HG03565 (cell line): ENCODE results near the gene TSPO.

ENCODE experiments used
- ATAC-seq: cut with Tn5 transposase; IDR thresholded peaks from one replicate; pipeline ENCODE4 v1.9.1; 2021; ENCODE audit warnings: mild to moderate bottlenecking, moderate library complexity; ENCODE audit not compliant: unreplicated experiment

Gene TSPO

DNA sequence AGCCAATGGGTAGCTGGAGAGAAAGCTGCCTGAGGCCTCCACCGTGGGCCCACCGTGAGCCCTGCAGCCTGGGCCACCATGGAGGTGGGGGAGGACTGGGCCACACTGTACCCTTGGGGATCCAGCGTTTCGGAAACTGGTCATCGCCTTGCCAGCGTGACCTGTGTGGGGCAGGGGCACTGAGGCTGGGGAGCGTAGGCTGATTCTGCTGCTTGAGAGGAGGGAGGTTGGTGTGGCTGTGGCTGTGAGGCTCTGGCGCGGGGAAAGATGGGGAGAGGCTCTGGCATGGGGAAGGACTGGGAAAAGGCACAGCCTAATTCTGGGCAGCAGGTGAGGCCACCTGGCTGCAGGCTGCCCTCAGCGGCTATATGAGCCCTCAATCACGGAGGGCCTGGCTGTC, 48.2 kb downstream of the TSPO start:
- no peak for ATAC-seq

DNA sequence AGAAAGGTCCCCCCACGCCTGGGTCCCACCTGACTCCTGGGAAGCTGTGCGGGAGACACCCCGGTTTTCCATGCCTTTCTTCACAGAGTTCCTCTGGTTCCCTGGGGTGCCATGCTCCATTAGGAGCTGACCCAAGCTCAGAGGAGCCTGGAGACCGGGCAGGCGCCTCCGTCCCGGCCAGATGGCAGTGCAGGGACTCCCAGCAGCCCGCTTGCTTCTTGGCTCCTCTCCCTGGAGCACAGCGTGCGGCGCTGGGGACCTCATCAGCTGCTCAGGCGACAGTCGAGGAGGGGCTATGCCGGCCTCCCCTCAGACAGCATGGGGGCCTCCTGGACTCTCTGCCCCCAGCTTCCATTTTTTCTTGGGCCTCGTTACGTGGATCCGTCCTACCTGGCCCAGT, 48.7 kb downstream of the TSPO start:
- ATAC-seq, result no peak

DNA sequence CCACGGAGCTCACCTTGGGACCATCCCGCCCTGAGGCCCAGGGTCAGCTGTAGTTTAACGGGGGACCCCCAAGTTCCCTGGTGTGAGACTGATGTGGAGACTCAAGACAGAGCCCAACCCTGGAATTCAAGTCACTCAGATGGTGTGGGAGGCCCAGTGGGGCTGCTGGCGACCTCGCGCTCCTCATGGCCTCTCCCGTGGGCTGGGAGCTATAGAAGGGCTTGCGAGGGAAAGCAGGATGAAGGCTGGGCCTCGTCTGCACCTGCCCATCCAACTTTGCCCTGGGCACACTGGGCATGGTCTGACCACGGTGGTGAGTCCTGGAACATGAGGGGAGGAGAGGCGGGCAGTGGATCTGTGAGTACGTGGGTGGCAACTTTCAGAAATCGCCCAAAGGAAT, 49.2 kb downstream of the TSPO start:
- no peak for ATAC-seq

DNA sequence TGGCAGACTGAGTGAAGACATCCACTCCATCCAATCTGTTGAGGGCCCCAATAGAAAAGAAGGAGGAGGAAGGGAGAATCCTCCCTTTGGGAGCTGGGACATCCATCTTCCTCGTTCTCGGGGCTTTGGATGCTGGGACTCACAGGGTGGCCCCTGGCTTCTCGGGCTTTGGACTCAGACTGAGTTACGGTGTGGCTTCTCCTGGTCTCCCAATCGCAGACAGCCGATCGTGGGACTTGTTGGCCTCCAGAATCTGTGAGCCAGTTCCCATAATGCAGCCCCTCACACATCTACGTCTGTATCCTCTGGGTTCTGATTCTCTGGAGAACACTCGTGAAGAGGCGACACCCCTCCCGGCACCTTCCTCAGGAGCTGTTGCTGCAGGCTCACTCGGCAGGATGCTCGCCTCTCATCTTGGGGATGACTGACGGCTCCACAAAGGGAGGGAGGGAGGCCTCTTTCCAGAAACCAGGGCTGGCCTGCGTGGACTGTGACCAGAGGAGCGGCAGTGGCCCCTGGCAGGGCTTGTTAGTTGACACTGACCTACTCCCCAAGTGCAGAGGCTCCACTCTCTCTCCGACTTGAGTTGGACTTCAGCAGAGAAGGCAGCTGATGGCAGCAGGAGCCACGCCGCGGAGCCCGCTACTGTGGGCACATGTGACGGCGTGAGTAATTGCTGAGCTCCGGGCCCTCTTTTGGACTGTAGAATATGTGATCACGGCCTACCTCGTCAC, 50.3 kb downstream of the TSPO start:
- no peak for ATAC-seq

DNA sequence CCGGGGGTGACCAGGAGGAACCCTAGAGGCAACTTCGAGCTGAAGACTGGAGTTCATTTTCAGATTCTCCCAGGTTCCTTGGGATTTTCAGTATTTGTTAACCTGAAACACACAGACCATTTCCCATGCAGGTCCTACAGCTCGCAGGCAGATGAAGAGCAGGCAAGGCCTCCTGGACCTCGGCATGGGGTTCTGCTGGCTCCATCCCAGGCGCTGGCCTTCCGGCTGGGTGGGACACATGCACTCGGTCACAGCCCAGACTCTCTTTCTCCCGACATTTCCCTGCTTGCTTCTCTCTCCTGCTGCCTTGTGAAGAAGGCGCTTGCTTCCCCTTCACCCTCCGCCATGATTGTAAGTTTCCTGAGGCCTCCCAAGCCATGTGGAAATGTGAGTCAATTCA, 51.0 kb downstream of the TSPO start:
- ATAC-seq, result no peak

DNA sequence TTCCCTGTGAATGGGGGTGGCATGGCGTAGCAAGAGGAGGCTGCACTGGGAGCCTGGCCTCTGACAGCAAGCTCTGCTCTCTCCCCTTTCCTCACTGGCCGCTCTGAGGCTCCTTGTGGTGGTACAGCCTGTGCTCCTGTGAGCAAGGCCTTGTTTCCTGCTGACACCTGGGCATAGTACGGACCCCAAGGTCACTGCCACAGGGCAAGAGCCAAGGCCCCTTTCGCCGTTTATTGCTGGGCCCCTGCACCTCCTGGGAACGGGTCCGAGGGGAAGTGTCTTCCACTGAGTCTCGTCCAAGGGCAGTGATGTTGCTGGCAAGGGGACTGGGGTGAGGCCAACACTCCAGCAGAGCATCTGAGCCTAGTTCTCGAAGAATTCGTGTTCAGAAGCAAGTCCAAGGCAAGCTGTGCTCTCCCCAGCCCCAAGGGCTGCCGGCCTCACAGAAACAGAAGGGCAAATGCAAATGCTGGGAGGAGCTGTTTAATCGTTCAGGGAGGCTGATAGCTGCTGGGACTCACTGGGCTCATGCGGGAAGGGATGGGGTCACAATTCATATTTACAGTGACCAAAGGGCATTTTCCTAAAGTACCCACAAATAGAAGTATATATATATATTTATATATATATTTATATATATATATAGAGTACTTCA, 51.5 kb downstream of the TSPO start:
- no peak for ATAC-seq

DNA sequence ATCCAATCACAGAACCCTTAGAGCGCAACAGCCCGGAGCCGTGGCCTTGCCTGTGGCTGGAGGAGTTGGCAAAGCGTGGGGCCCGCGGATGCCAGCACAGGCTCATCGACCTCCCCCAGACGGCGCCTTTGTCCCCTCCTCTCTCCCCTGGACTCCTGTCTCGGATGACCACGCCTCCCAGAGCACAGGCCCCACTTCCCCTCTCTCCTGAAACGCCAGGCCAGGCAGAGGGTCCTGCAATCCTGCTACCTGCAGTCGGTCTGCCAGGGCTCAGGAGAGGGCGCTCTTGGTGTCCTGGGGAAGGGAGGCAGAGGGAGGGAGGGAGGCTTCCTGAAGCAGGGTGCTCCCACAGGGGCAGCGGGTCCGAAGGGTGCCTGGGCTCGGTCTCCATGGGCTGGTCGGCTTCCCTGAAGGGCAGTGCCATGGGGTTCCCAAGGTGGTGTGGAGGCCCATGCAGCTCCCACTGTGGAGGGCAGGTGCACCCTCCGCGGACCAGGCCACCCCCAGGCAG, 52.2 kb downstream of the TSPO start:
- no peak for ATAC-seq

DNA sequence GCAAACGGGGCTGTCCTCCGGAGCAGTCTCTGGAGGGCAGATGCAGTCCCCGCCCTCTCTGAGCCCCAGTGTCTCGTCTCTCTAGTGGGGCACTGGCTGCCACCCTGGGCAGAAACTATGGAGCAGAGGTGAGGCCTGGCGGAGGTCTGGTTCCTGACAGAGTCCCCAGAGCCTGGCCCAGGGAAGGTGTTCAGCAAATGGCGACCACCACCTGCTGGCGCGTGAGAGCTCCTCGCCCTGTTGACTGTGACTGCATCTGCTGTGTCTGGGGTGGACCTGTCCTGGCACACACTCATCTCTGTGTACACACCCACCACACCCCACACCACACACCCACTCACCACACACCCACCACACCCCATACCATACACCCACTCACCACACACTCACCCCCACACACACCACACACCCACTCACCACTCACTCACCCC, 53.9 kb downstream of the TSPO start:
- no peak for ATAC-seq

DNA sequence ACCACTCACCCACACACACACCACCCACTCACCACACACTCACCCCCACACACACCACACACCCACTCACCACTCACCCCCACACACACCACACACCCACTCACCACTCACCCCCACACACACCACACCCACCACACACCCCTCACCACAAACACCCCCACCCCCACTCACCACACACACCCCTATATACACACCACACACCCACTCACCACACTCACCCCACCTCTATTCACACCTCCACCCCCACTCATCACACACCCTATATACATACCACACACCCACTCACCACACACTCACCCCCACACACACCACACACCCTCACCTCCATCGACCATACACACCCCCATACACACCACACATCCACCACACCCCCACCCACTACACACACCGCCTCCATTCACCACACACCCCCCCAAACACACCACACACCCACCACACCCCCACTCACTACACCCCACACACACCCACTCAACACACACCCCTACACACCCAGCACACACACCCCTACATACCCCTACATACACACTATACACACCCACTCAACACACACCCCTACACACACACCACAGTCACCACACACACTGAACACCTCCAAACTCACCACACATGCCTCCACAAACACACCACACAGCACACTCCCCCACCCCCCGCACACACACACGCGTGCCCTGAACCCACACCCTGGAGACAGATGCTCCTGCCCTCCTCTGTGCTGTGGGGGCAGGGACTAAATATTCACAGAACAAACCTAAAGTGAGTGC, 54.6 kb downstream of the TSPO start:
- ATAC-seq, result no peak

DNA sequence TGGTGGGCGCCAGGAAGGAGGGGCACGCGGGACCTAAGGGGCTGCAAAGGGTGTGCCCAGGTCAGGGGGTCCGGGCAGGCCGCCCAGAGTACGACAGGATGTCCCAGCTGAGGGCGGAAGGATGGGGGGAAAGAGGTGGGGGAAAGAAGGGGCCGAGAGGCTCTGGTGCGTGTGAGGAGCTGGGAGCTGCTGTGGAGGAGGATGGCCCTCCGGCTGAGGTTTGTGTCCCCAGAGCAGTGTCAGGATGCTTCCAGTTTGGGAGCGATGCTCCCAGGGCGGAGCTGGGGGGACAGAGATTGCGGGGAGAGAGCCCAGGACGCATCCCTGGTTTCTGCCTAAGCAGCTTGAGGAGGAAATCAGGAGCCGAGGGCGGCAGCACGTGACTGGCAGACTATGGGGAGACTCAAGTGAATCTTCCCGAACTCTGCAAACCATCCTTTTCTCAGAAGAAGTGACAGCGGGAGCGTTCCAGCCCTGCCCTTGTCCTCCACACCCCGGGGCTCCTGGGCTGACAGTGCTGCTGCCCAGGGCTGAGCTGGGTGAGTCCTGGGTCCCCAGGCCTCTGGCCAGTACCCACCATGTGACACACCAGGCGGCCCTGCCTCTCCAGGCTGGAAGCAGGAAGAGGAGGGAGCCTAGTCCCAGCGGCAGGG, 55.3 kb downstream of the TSPO start:
- ATAC-seq, result no peak

DNA sequence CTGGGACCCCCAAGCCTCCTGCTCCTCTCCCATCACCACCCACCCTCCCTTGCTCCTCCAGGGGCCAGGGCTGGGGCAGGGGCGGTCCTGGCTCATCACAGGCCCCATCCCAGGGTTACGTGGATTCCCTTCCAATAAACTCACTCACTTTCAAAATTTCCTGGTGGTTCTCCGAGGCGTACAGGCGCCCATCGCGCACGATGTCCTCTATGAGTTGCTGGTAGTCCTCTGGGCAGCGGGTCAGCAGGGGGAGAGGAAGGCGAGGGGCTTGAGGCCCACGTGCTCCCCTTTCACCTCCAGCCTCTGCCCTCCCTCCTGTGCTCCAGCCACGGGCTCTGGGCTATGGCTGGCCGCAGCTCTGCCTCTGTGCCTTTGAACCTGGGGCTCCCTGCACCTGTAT, 56.0 kb downstream of the TSPO start:
- no peak for ATAC-seq

DNA sequence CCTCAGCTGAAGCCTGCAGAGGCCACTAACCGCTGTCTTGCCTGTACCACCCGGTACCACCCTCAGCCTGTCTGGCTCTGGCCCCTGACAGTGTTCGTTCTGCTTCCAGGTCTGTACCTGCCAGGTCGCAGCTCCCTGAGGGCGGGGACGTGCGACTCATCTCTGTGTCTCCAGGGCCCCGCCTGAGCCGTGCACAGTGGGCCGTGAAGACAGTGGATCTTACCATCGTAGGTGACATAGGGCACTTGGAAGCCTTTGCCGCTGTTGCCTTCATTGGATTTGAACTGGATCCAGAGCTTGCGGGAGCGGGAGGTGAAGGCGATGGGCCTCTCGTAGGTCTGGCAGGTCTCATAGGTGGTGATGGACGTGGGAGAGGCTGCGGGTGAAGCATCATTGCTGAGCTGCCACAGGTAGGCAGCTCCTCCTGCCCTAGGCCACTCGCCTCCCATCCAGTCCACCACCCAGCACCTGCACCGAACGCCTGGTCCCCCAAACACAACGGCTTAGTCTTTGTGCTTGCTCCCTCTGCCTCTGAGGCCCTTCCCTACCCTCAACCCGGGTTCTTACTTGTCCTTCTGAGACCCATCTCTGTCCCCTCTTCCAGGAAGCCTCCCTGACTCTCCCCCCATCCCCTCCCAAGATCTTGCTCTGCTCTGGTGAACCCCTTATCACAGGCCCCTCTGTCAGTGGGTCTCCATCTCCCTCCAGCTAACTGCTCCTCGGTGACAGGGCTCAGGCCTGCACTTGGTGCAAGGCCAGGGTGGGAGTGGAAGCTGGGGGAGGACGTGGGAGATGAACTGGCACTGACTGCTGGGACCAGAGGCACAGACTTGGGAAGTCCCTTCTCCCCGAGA, 56.7 kb downstream of the TSPO start:
- no peak for ATAC-seq

DNA sequence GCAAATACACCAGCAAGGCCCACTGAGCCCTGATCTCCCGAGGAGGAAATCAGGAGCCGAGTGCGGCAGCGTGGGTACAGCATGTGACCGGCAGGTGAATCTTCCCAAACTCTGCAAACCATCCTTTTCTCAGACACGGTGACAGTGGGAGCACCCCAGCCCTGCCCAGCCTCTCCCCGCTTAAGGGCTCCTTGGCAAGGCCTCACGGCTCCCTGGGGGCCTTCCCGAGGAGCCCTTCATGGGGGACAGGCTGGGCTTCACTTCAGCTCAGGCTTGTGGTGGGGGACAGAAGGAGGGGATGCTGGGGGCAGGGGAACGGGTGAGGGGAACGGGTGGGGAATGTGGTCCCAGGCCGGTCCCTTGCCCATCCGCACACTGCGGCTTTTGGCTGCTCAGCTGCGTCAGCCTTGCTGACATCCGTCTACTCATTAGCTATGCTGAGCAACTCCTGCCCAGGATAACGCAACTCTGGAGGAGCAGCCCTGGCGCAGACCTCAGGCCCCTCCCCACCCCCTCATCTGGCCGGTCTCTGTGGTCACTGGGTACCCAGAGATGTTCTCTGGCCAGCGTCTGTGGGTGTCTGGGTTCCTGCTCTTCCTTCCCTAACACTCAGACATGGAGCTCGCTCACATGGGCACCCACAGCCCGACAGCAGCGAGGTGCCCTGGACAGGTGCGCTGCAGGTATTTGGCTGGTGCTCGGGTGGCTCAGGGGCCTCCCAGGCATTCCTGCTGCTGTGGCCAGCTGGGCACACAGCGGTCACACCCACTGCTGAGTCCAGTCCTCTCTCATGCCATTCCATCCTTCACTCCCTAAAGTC, 57.6 kb downstream of the TSPO start:
- no peak for ATAC-seq

DNA sequence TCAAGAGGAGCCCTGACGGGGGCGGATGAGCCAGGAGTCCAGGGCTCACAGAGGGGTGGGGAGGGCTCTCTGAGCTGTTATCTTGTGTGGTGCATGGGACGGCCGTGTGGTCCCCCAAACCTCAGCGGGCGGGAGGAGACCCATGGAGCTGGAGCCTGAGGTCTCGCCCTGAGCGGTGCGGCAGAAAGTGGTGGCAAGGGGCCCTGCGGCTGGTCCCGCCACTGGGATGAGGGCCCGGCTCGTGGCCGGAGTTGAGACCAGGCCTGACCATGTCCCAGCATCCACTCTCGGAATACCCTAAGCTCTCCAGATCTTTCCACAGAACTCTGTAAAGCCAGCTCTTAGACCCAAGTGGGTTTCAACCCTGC, 58.1 kb downstream of the TSPO start:
- ATAC-seq, result no peak

DNA sequence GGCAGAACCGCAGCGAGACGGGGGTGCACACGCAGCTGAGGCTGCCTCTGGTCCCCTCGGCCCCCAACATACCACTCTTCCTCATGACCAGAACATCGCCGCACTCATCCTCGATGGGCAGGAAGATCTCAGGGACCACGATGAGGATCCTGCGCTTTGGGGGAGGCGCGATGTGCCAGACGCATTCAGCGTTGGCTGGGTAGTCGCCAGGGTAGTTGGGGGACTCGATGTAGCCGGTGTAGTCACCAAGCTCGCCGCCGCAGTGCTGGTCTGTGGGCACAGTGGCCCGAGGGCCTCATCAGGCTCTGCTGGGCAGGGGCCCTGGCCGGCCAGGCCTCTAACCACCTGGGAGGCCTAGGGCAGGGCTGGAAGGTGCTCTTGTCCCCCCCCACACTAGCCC, 58.6 kb downstream of the TSPO start:
- ATAC-seq, result no peak

DNA sequence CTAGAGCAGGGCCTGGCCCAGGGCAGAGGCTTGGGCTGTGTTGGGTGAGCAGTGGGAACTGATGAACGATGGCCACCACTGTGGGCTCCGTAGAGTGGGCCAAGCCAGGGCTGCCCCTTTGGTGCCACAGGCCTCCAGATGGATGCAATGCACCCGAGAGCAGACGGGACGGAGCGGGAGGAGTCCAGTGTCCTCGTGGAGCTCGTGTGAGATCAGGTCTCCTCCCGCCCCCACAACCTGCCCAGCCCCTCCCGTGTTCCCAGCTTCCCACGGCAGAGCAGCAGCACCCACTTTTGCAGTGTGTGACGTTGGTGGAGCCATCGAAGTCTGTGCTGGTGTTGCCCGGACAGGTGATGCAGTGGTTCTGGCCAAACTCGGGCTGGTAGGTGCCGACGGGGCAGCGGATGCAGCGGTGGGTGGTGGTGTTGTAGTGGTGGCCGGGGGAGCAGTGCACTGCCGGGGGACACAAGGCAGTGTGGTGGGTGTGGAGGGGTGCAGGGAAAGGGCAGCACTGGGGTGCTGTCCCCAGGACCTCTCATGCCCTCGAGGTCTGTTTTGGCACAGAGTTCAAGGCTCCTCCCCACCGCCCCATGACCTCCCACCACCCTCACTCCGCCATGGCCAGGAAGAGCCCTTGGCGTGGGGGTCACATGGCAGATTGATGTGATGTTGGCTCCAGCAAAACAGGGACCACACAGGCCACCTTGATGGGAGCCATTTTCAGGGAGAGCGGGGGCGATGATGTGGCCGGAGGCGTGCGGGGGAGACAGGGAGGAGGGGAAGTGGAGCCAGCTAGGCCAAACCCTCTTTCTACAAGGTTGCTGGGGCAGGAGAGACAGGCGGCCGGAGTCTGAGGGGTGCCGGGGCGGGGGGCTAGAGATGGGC, 59.5 kb downstream of the TSPO start:
- no peak for ATAC-seq

DNA sequence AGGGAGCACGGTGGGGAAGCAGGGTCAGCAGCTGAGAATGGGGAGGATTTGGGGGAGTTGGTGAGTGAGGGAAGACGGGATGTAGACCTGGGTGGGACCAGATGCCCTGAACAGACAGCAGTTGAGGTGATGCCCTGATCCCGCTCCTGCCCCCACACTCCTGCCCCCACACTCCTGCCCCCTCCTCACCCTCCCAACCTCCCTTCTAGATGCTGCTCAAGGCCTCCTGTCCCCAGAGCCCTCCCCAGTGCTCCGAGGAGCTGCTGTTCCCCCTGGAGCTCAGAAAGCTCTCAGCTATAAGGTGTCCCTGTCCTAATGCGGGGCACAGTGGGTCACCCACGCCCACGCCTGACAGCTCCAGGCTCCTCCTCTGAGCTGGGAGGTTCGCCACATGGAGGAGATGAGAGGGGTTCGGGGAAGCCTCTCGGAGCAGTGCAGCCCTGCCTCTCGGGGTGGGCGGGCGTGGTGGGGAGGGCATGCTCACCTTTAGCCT, 60.6 kb downstream of the TSPO start:
- no peak for ATAC-seq

DNA sequence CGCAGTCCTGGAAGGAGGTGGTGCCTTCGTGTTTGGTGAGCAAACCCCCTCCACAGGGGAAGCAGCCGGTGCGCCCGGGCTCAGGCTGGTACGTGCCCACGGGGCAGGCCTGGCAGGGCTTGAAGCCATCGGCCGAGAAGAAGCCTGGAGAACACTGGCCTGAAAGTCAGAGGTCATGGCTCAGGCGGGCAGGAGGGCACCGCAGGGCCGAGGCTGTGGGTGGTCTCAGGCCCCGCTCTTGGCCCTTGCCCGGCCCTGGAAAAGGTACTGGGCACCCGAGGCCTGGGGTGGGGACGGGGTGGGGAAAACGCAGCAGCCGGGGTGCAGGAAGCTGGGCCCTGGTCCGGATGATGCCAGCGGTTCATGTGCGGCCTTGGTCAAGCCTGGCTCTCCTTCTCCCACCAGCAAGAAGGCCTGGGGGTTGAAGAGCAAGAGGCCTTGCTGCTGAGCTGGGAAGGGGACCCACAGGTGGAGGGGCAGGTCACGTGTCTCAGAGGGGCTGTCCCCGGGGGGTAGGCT, 61.1 kb downstream of the TSPO start:
- no peak for ATAC-seq
